Measurements from ENCODE around the gene SPTLC1.

The SPTLC1 gene, protein sequence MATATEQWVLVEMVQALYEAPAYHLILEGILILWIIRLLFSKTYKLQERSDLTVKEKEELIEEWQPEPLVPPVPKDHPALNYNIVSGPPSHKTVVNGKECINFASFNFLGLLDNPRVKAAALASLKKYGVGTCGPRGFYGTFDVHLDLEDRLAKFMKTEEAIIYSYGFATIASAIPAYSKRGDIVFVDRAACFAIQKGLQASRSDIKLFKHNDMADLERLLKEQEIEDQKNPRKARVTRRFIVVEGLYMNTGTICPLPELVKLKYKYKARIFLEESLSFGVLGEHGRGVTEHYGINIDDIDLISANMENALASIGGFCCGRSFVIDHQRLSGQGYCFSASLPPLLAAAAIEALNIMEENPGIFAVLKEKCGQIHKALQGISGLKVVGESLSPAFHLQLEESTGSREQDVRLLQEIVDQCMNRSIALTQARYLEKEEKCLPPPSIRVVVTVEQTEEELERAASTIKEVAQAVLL

DNA sequence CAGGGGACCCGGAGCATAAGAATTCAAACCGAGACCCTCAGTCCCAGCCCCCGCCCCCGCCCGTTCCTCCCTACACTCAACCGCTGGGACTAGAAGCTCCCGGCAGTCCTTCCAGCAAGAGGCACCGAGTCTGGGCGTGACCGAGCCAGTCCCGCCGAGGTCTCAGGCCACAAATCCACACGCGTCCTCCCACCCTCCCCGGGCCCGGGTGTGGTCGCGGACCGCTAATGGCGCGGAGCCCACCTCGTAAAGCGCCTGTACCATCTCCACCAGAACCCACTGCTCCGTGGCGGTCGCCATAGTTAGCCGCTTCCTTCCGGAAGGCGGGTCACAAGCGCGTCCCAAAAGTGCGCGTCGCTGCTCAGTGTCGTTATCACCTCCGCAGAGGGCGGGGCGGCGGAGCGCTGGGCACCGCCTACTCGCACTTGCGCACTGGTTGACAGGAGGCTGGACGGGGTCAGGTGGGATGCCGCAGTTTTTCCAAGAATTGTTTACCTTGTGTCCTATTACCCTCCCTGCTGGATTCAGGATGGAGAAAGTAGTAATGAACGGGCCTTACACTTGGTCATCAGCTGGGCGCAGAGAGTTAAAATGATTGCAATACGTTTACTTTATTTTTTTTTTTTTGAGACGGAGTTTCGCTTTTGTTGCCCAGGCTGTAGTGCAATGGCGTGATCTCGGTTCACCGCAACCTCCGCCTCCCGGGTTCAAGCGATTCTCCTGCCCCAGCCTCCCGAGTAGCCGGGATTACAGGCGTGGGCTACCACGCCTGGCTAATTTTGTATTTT, at the start of gene SPTLC1:
SPTLC1 (minus strand) TSS at position 343 of the 788 bp plus-strand sequence; CDS start at position 300, 43 bp downstream.
- DNase-seq (ENCODE audit: extremely low spot score) = peak; percentile 97
- ChIA-PET POLR2A (interaction anchor here (0.6 to 1.5 kb wide), 3 partner anchors 165 to 555 kb away, joined by 3 to 4 read pairs (median 4); partner anchors contain the start of gene ROR2), CTCF (no interaction called here)
- no peak for TF ChIP-seq FOXK2 (IDR thresholded peaks at IDR 0.05)
- peak; percentile 74 for TF ChIP-seq ELF4 (IDR thresholded peaks at IDR 0.05)

DNA sequence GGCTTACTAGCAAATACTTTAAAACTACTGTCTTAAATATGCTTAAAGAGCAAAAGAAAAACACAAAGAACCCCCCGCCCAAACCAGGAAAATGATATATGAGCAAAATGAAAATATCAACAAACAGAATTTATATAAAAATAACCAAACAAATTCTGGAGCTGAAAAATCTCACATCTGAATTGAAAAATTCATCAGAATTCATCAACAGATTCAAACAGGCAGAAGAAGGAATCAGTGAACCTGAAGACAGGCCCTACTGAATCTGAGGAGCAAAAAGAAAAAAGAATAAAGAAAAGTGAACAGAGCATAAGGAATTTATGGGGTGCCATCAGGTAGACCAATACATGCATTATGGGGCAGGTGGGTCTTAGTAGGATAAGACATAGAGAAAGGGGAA, 49.8 kb upstream of the SPTLC1 start:
- TF ChIP-seq TARDBP (IDR thresholded peaks at IDR 0.05) = no peak
- TF ChIP-seq, protein P1, sequence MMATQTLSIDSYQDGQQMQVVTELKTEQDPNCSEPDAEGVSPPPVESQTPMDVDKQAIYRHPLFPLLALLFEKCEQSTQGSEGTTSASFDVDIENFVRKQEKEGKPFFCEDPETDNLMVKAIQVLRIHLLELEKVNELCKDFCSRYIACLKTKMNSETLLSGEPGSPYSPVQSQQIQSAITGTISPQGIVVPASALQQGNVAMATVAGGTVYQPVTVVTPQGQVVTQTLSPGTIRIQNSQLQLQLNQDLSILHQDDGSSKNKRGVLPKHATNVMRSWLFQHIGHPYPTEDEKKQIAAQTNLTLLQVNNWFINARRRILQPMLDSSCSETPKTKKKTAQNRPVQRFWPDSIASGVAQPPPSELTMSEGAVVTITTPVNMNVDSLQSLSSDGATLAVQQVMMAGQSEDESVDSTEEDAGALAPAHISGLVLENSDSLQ (IDR thresholded peaks at IDR 0.05) = no peak
- TF ChIP-seq ZNF384 (IDR thresholded peaks at IDR 0.05) = no peak
- TF ChIP-seq SUZ12 (IDR thresholded peaks at IDR 0.05) = no peak
- TF ChIP-seq FOXM1 (IDR thresholded peaks at IDR 0.05; ENCODE audit: borderline replicate concordance) = no peak
- no peak for TF ChIP-seq NFRKB (IDR thresholded peaks at IDR 0.05)
- TF ChIP-seq HDGF (IDR thresholded peaks at IDR 0.05; ENCODE audit: borderline replicate concordance) = no peak
- TF ChIP-seq FOXA1 (IDR thresholded peaks at IDR 0.05) = no peak
- TF ChIP-seq L3MBTL2 (conservative IDR thresholded peaks at IDR 0.05) = no peak
- no peak for TF ChIP-seq ELF4 (IDR thresholded peaks at IDR 0.05)
- no peak for TF ChIP-seq SP1 (IDR thresholded peaks at IDR 0.05)
- no peak for TF ChIP-seq LEF1 (IDR thresholded peaks at IDR 0.05; ENCODE audit: borderline replicate concordance)
- TF ChIP-seq FOXK2 (IDR thresholded peaks at IDR 0.05) = no peak
- no peak for TF ChIP-seq BHLHE40 (IDR thresholded peaks at IDR 0.05; ENCODE audit: borderline replicate concordance)
- no peak for TF ChIP-seq CTBP1 (IDR thresholded peaks at IDR 0.05; ENCODE audit: borderline replicate concordance)
- no peak for TF ChIP-seq ARNT (IDR thresholded peaks at IDR 0.05)
- POLR2A ChIA-PET = no interaction called here
- CTCF ChIA-PET = interaction anchor here (0.9 kb wide), 1 partner anchor 24 kb away, joined by 3 read pairs; no protein-coding TSS in a partner anchor
- DNase-seq (ENCODE audit: extremely low spot score) = no peak

DNA sequence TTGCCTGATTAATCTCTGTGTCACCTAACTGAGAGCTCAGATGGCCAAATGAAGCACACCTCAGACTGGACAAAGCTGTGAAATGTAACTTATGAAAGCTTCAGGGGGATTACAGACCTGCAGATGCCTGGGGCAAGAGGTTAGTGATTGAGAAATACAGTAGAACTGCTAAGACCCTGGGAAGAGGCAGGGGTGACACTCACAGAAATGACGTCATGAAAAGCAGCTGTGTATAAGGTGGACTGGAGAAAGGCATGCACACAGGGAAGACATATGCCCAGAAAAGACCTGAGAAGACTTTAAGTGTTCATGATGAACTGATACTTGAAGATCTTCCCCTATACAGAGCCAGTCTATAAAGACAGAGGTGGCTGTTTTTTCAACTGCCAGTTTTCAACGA, 49.3 kb upstream of the SPTLC1 start:
- no peak for DNase-seq (ENCODE audit: extremely low spot score)
- ChIA-PET POLR2A (no interaction called here), CTCF (interaction anchor here (0.9 kb wide), 1 partner anchor 24 kb away, joined by 3 read pairs; no protein-coding TSS in a partner anchor)
- TF ChIP-seq CTBP1 (IDR thresholded peaks at IDR 0.05; ENCODE audit: borderline replicate concordance) = no peak
- no peak for TF ChIP-seq LEF1 (IDR thresholded peaks at IDR 0.05; ENCODE audit: borderline replicate concordance)
- TF ChIP-seq ZNF384 (IDR thresholded peaks at IDR 0.05) = no peak
- no peak for TF ChIP-seq ELF4 (IDR thresholded peaks at IDR 0.05)
- no peak for TF ChIP-seq SP1 (IDR thresholded peaks at IDR 0.05)
- no peak for TF ChIP-seq FOXK2 (IDR thresholded peaks at IDR 0.05)
- TF ChIP-seq SUZ12 (IDR thresholded peaks at IDR 0.05) = no peak
- TF ChIP-seq FOXA1 (IDR thresholded peaks at IDR 0.05) = no peak
- no peak for TF ChIP-seq NFRKB (IDR thresholded peaks at IDR 0.05)
- no peak for TF ChIP-seq BHLHE40 (IDR thresholded peaks at IDR 0.05; ENCODE audit: borderline replicate concordance)
- no peak for TF ChIP-seq FOXM1 (IDR thresholded peaks at IDR 0.05; ENCODE audit: borderline replicate concordance)
- no peak for TF ChIP-seq HDGF (IDR thresholded peaks at IDR 0.05; ENCODE audit: borderline replicate concordance)
- TF ChIP-seq L3MBTL2 (conservative IDR thresholded peaks at IDR 0.05) = no peak
- TF ChIP-seq, protein P1 (IDR thresholded peaks at IDR 0.05) = no peak
- no peak for TF ChIP-seq ARNT (IDR thresholded peaks at IDR 0.05)
- no peak for TF ChIP-seq TARDBP (IDR thresholded peaks at IDR 0.05)

DNA sequence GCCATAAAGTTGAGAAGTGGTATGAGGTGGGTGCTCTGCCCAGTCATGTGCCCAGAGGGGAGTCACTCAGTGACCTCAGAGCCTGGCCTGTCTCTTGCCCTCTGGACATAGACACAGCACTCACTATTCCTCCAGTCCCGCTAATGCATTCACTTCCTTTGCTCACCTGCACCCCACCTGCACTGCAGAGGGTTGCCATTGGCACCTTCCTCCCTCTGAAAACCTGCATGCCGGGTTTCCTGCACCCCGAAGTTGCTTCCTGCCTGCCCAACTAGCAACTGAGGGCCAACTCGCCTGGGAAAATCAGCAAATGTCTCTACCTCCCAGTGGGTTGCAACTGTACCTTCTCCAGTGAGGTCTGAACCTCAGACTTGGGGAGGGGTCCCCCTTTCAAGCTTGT, 48.1 kb upstream of the SPTLC1 start:
- ChIA-PET POLR2A (no interaction called here), CTCF (no interaction called here)
- TF ChIP-seq SP1 (IDR thresholded peaks at IDR 0.05) (no peak), LEF1 (IDR thresholded peaks at IDR 0.05; ENCODE audit: borderline replicate concordance) (no peak), HDGF (IDR thresholded peaks at IDR 0.05; ENCODE audit: borderline replicate concordance) (no peak), ZNF384 (IDR thresholded peaks at IDR 0.05) (no peak), FOXM1 (IDR thresholded peaks at IDR 0.05; ENCODE audit: borderline replicate concordance) (no peak), ELF4 (IDR thresholded peaks at IDR 0.05) (no peak), SUZ12 (IDR thresholded peaks at IDR 0.05) (no peak), CTBP1 (IDR thresholded peaks at IDR 0.05; ENCODE audit: borderline replicate concordance) (no peak), L3MBTL2 (conservative IDR thresholded peaks at IDR 0.05) (no peak), NFRKB (IDR thresholded peaks at IDR 0.05) (no peak), ARNT (IDR thresholded peaks at IDR 0.05) (no peak), BHLHE40 (IDR thresholded peaks at IDR 0.05; ENCODE audit: borderline replicate concordance) (no peak), FOXK2 (IDR thresholded peaks at IDR 0.05) (no peak), TARDBP (IDR thresholded peaks at IDR 0.05) (no peak), FOXA1 (IDR thresholded peaks at IDR 0.05) (no peak)
- TF ChIP-seq, protein P1 (IDR thresholded peaks at IDR 0.05) = no peak
- no peak for DNase-seq (ENCODE audit: extremely low spot score)

DNA sequence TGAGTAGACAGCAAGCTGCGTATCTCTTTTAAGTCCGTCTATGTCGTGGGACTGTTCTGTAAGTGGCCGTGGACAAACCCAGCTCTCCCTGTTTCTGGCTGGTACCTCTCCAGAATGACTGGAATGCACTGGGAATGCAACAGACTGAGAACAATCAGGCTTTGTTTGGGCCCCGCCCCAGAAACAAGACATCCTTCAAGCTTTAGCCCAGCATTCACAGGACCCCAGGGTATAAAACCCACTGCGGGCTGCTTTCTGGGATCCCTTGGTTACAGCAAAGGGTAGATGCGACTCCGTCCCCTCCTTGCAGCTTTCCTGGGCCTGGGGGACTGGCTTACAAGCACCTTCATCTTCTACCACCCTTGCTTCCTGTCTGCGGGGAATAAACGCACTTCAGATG, 45.6 kb upstream of the SPTLC1 start:
- TF ChIP-seq TARDBP (IDR thresholded peaks at IDR 0.05) (no peak), HDGF (IDR thresholded peaks at IDR 0.05; ENCODE audit: borderline replicate concordance) (no peak), FOXM1 (IDR thresholded peaks at IDR 0.05; ENCODE audit: borderline replicate concordance) (no peak), BHLHE40 (IDR thresholded peaks at IDR 0.05; ENCODE audit: borderline replicate concordance) (no peak), FOXK2 (IDR thresholded peaks at IDR 0.05) (no peak)
- ChIA-PET CTCF (no interaction called here), POLR2A (no interaction called here)
- no peak for DNase-seq (ENCODE audit: extremely low spot score)
